ENCODE measurements around the gene UTP18. TPM values are rescaled to one million over a fixed set of nuclear protein-coding genes. Genes with fewer than 3 reads are reported as not detected.
"Not testable (repeated sequence)": the region's sequence is repeated elsewhere in the genome, so short reads cannot be mapped to it uniquely, and the experiment has no call there.

The UTP18 gene
- polyA plus RNA-seq, 6 donors from 2014 or later, result 38.8 to 70.4 (median 51.5) TPM

GRCh38 chr17:51264466-51264865 lies 4.1 kb downstream of the UTP18 start:
- Mint-ChIP-seq H3K36me3 (peaks cover 21 to 26% of the 10 kb centered on the region in 2 donors), H3K27ac (peak overlapping the region in 1 of 6 donors; percentile 66), H3K4me1 (peaks cover 24 to 31% (median 28%) of the 10 kb centered on the region in 3 donors), H3K4me3 (peak overlapping the region in 2 of 8 donors; percentile 9 to 64)
- not testable (repeated sequence) for ATAC-seq (ENCODE audit: low read depth in 2 of 2); H3K9me3 Mint-ChIP-seq; DNase-seq; H3K27me3 Mint-ChIP-seq

GRCh38 chr17:51269991-51270390 lies 9.6 kb downstream of the UTP18 start:
- DNase-seq, result no peak
- H3K4me1 Mint-ChIP-seq, result peaks cover 10 to 32% (median 10%) of the 10 kb centered on the region in 3 donors
- H3K9me3 Mint-ChIP-seq, result no peaks in the 10 kb centered on the region
- peaks cover 22 to 50% of the 10 kb centered on the region in 2 donors for H3K36me3 Mint-ChIP-seq
- H3K27me3 Mint-ChIP-seq, result no peaks in the 10 kb centered on the region
- no peak for ATAC-seq (ENCODE audit: low read depth in 2 of 2)
- no peak overlapping the region for H3K4me3 Mint-ChIP-seq
- no peak overlapping the region for H3K27ac Mint-ChIP-seq

DNA sequence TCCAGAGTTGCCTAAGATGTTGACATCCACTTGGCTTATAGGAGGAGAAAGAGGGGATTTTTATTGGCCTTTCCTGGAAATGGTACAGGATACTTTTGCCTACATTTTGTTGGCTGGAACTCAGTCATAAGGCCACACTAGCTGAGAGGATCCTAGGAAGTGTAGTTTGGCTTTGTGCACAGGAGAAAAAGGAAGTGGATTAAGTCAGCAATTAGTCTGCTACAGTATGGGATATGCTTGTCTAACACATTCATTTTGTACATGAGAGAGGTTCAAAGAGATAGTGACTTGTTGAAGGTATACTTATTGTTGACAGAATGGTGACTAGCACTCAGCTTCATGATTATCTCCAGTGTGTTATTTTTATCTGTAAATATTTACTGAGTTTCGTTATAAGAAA lies 10.3 kb downstream of the UTP18 start:
- no peak for DNase-seq
- Mint-ChIP-seq H3K27me3 (no peaks in the 10 kb centered on the region), H3K36me3 (peaks cover 22 to 50% of the 10 kb centered on the region in 2 donors), H3K27ac (no peak overlapping the region), H3K4me3 (peak overlapping the region in 1 of 8 donors; percentile 34), H3K9me3 (no peaks in the 10 kb centered on the region), H3K4me1 (peaks cover 8 to 32% (median 10%) of the 10 kb centered on the region in 3 donors)
- ATAC-seq (ENCODE audit: low read depth in 2 of 2), result no peak

- Mint-ChIP-seq H3K36me3 (peaks cover 11 to 50% of the 10 kb centered on the region in 2 donors), H3K4me3 (no peak overlapping the region), H3K27me3 (no peaks in the 10 kb centered on the region), H3K27ac (peak overlapping the region in 1 of 6 donors; percentile 74), H3K9me3 (no peaks in the 10 kb centered on the region), H3K4me1 (peaks cover 4 to 26% (median 6%) of the 10 kb centered on the region in 3 donors)
- DNase-seq (no peak), ATAC-seq (ENCODE audit: low read depth in 2 of 2) (no peak)
Observed at GRCh38 chr17:51272812-51273211, 12.5 kb downstream of the UTP18 start.

DNA sequence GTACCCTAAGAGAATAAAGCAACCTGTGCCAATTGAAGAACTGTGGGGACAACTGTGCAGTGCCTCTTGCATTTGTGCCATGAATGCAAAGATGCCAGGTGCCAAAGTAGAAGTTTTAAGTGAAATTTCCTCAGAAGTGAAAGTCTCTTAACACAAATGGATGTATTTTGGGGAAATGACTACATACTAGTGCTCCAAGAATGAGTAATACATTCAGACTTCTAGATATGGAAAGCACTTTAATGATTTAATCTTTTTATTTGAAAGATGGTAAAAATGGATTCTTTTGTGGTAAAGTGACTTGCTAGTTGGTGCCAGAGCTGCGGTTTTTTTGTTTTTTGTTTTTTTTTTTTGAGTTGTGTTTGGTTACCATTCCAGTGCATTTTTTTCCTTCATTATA lies 15.0 kb downstream of the UTP18 start:
- Mint-ChIP-seq H3K27ac (no peak overlapping the region), H3K27me3 (no peaks in the 10 kb centered on the region), H3K36me3 (peaks cover 25 to 53% of the 10 kb centered on the region in 2 donors), H3K4me1 (peaks cover 4 to 21% (median 4%) of the 10 kb centered on the region in 3 donors), H3K4me3 (no peak overlapping the region), H3K9me3 (no peaks in the 10 kb centered on the region)
- DNase-seq (no peak), ATAC-seq (ENCODE audit: low read depth in 2 of 2) (no peak)

- ATAC-seq (ENCODE audit: low read depth in 2 of 2) (no peak), DNase-seq (no peak)
- H3K27me3 Mint-ChIP-seq, result no peaks in the 10 kb centered on the region
- H3K4me3 Mint-ChIP-seq, result no peak overlapping the region
- peaks cover under 1 to 6% (median 3%) of the 10 kb centered on the region in 3 donors for H3K4me1 Mint-ChIP-seq
- peaks cover 34 to 42% of the 10 kb centered on the region in 2 donors for H3K36me3 Mint-ChIP-seq
- H3K9me3 Mint-ChIP-seq, result no peaks in the 10 kb centered on the region
- no peak overlapping the region for H3K27ac Mint-ChIP-seq
Observed at GRCh38 chr17:51279183-51279582, 18.8 kb downstream of the UTP18 start.

DNA sequence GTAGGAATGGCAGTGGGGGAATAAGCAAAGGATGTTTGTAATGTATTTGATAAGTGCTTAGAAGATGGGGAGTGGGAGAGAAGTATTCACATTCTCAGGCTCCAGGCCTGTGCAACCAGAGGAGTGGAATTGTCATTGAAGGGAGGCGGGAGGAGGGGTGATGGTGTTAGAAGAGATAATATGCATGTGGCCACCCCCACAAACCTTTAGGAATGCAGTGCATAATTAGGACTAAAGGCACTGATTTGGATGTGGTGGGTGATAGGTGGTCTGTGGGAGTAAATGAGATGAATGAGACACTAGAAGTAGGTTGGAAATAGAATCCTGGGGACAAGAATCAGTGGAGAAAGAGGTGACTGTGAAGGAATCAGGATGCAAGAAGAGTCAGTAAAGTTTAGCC lies 27.1 kb downstream of the UTP18 start:
- no peaks in the 10 kb centered on the region for H3K27me3 Mint-ChIP-seq
- peaks cover 18 to 27% of the 10 kb centered on the region in 2 donors for H3K36me3 Mint-ChIP-seq

DNA sequence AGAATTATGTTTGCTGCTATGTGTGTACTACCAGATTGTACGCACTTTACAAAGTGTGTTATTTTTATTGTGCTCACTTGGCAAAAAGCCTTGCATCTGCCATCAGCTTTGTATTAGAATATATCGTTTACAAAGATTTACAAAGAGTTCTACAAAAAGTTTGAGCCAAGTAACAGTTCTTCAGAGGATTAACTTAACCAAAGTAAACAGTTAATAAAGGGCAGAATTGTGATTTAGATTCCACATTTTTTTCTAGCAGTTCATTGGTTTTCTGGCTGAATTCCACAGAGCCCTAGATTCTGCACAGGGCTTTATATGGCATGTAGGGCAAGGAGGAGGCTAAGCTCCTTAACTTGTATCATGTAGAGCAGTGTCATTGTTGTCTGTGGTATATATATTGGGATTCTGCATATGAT lies 29.4 kb downstream of the UTP18 start:
- Mint-ChIP-seq H3K4me1 (peaks cover 0 to 8% (median 8%) of the 10 kb centered on the region in 3 donors), H3K4me3 (no peak overlapping the region), H3K27ac (peak overlapping the region in 2 of 6 donors; percentile 26 to 37), H3K9me3 (peaks cover 0 to 3% (median 0%) of the 10 kb centered on the region in 7 donors), H3K36me3 (peaks cover 22 to 33% of the 10 kb centered on the region in 2 donors), H3K27me3 (no peaks in the 10 kb centered on the region)
- no peak for ATAC-seq (ENCODE audit: low read depth in 2 of 2)
- DNase-seq, result no peak

More for the DNA sequence above, 27.1 kb downstream of the UTP18 start:
- Mint-ChIP-seq H3K9me3 (no peaks in the 10 kb centered on the region), H3K27ac (peak overlapping the region in 4 of 6 donors; percentile 3 to 97 (median 49)), H3K4me3 (no peak overlapping the region), H3K4me1 (peaks cover 0 to 11% (median 5%) of the 10 kb centered on the region in 3 donors)
- no peak for ATAC-seq (ENCODE audit: low read depth in 2 of 2)
- DNase-seq, result no peak

DNA sequence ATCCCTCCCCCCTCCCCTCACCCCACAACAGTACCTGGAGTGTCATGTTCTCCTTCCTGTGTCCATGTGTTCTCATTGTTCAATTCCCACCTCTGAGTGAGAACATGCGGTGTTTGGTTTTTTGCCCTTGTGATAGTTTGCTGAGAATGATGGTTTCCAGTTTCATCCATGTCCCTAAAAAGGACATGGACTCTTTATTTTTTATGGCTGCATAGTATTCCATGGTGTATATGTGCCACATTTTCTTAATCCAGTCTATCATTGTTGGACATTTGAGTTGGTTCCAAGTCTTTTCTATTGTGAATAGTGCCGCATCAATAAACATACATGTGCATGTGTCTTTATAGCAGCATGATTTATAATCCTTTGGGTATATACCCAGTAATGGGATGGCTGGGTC lies 34.0 kb downstream of the UTP18 start:
- H3K4me3 Mint-ChIP-seq; H3K4me1 Mint-ChIP-seq; H3K9me3 Mint-ChIP-seq; H3K27ac Mint-ChIP-seq; ATAC-seq (ENCODE audit: low read depth in 2 of 2); H3K27me3 Mint-ChIP-seq; DNase-seq: not testable (repeated sequence)
- H3K36me3 Mint-ChIP-seq, result peaks cover 14 to 27% of the 10 kb centered on the region in 2 donors

DNA sequence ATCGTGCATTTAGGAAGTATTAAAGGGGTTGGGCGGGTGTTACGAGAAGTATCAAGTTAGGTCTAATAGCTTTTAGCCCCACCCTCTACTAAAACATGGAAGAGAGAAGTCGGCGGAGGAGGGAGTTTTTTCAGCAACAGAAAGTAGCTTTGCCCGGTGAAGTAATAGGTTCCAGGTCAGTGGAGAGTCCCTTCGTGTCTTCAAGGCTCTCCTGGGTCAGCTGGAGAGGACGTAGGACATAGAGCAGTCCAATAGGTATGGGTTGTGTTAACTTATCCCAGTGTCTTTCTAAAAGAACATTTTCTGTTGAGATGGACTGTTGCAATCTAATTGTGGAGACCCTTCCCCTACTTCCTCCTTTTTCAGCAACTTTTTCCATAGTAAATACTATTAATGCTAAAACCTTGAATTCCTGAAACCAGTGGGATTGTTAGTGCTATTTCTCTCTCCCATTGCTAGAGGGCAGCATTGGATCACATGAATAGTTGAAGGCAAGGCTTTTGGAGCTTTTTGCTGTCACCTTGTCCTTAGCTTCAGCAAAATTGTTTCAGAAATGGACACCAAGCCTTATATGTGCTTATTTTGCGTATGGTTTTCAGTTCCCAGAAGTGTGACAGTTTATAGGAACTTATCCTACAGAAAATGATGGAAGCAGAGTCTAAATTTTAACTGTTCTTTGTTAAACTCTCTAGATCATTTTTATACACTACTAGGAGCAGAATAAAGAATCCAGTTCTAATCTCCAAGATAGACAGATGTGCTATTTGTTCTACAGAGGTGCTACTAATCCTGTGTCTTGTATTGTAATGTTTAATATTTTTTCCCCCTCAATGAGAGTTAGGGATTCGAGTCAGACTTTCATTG lies 38.4 kb downstream of the UTP18 start:
- Mint-ChIP-seq H3K4me3 (no peak overlapping the region), H3K27ac (no peak overlapping the region), H3K4me1 (no peaks in the 10 kb centered on the region), H3K27me3 (no peaks in the 10 kb centered on the region), H3K36me3 (peaks cover 3 to 12% of the 10 kb centered on the region in 2 donors), H3K9me3 (peaks cover 0 to 3% (median 0%) of the 10 kb centered on the region in 7 donors)
- ATAC-seq (ENCODE audit: low read depth in 2 of 2), result no peak
- DNase-seq, result peak; percentile 2

- peaks cover 0 to 1% (median 0%) of the 10 kb centered on the region in 7 donors for H3K9me3 Mint-ChIP-seq
- H3K4me3 Mint-ChIP-seq, result no peak overlapping the region
- H3K27ac Mint-ChIP-seq, result peak overlapping the region in 2 of 6 donors; percentile 11 to 18
- ATAC-seq (ENCODE audit: low read depth in 2 of 2) (no peak), DNase-seq (no peak)
- peaks cover 0 to 10% of the 10 kb centered on the region in 2 donors for H3K36me3 Mint-ChIP-seq
- H3K27me3 Mint-ChIP-seq, result no peaks in the 10 kb centered on the region
- no peaks in the 10 kb centered on the region for H3K4me1 Mint-ChIP-seq
Observed at GRCh38 chr17:51299859-51300258, 39.5 kb downstream of the UTP18 start.

DNA sequence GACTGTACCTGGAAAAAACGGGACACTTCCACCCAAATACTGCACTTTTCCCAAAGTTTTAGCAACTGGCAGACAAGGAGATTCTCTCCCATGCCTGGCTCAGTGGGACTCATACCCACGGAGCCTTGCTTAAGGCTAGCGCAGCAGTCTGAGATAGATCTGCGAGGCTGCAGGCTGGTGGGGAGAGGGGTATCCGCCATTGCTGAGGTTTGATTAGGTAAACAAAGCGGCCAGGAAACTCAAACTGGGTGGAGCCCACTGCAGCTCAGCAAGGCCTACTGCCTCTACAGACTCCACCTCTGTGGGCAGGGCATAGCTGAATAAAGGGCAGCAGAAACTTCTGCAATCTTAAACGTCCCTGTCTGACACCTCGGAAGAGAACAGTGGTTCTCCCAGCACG lies 44.8 kb downstream of the UTP18 start:
- H3K36me3 Mint-ChIP-seq, result peaks cover 8 to 22% of the 10 kb centered on the region in 2 donors
- no peak for DNase-seq

DNA sequence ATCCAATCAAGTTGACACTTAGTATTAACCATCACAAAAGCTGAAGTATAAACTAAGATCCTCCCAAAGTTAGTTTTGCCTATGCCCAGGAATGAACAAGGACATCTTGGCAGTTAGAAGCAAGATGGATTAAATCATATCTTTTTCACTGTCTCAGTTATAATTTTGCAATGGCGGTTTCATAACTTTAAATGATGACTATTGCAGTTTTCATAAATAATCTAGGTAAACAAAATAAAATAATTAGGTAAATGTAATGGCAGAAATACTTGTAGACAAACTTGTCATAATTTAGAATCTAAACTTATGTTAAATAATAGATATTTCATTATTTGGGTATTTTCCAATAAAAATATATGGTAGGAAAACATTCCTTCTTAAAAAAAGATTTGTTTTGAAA lies 51.7 kb downstream of the UTP18 start:
- not testable (repeated sequence) for H3K4me3 Mint-ChIP-seq; ATAC-seq (ENCODE audit: low read depth in 2 of 2); DNase-seq; H3K4me1 Mint-ChIP-seq; H3K27ac Mint-ChIP-seq
- Mint-ChIP-seq H3K9me3 (peaks cover 4 to 45% (median 24%) of the 10 kb centered on the region in 7 donors), H3K27me3 (peaks cover 0 to 29% (median 13%) of the 10 kb centered on the region in 3 donors), H3K36me3 (peaks cover 0 to 12% of the 10 kb centered on the region in 2 donors)

More for the DNA sequence above, 44.8 kb downstream of the UTP18 start:
- H3K9me3 Mint-ChIP-seq, result peaks cover 9 to 41% (median 18%) of the 10 kb centered on the region in 7 donors
- ATAC-seq (ENCODE audit: low read depth in 2 of 2), result no peak
- H3K4me3 Mint-ChIP-seq, result no peak overlapping the region
- no peaks in the 10 kb centered on the region for H3K4me1 Mint-ChIP-seq
- H3K27ac Mint-ChIP-seq, result no peak overlapping the region
- peaks cover 4 to 39% (median 21%) of the 10 kb centered on the region in 3 donors for H3K27me3 Mint-ChIP-seq

DNA sequence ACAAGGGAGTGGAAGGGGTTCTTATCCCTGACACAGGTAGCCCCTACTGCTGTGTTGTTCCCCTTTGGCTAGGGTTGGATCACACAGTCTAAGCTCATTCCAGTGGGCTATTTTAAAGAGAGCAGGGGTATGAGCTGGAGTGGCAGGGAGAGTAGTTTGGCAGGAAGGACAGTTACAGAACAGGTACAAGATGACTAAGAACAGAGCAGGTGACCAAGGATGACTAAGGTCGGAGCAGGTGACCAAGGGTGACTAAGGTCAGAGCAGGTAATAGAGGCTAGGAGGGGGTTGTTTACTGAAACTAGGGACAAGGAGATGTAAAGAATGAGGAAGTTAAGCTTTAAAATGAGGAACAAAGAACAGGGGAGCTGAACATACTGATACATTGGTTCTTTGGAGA lies 58.8 kb downstream of the UTP18 start:
- peak overlapping the region in 1 of 8 donors; percentile 45 for H3K4me3 Mint-ChIP-seq

More for the DNA sequence above, 58.8 kb downstream of the UTP18 start:
- H3K4me1 Mint-ChIP-seq, result peaks cover 4 to 12% (median 11%) of the 10 kb centered on the region in 3 donors
- H3K27me3 Mint-ChIP-seq, result peaks cover 0 to under 1% (median 0%) of the 10 kb centered on the region in 3 donors
- H3K9me3 Mint-ChIP-seq, result peaks cover 10 to 48% (median 25%) of the 10 kb centered on the region in 7 donors
- no peak for ATAC-seq (ENCODE audit: low read depth in 2 of 2)
- no peak for DNase-seq
- H3K27ac Mint-ChIP-seq, result no peak overlapping the region
- H3K36me3 Mint-ChIP-seq, result peaks cover 6 to 19% of the 10 kb centered on the region in 2 donors
